GM13977 (cell line): ENCODE data around the gene GMDS.

Experiments
- DNase-seq: peaks from one replicate; pipeline ENCODE4 v3.0.0; 2012; ENCODE audit warnings: low spot score
- in situ Hi-C: fragments of 300-500 bp; cut with MboI; formaldehyde crosslinking; loops from one replicate; pipeline ENCODE4 v1.12.0; 2022; ENCODE audit warnings: low sequenced_read_pairs, low pct_unique_long_range_greater_than_20kb, mixed read lengths, inconsistent platforms; ENCODE audit not compliant: unreplicated experiment
- TF ChIP-seq, protein P1 (sequence below): IDR thresholded peaks from 2 replicates; pipeline ENCODE4 v1.5.1; 2012; ENCODE audit warnings: mild to moderate bottlenecking, control low read depth; ENCODE audit not compliant: insufficient read depth; ENCODE audit errors: extremely low read depth, missing control alignments

Gene GMDS

DNA sequence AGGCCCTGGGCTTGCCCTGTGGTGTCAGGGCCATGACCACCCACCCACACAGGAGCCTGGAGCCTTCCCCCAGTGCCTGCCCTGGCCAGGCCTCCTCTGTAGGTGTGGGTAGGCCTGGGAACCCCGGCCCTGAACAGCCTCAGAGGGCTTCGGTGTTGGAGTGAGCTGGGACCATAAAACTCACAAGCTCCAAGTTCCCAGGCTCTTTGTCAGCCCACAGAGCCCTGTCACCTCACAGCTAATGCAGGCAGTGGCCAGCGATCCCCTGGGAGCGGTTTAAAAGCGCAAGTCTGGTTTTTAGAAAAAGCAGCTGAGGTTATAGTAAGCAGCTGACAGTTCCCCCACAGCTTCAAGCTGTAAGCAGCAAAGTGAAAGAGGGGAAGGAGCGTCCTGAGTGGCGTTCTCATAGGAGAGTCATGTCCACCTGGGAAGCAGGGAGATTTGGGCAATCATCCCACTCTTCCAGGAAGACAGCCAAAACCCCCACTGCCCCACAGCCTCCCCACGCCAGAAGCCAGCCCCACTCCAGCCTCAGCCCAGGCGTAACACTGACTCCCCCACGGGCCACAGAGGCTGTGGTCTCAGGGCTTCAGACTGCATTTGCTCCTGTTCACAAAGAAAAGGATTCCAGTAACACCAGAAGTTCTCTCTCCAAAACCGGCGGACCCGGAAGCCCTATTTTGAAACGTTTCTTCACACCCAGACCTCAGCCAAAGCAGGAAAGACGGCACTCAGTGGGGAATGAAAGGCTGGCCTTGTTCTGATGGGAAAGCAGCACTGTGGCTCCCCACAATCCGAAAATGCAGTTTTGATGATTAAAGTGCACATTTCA, 670.0 kb downstream of the GMDS start:
- in situ Hi-C loops: loop anchor here (25.0 kb wide), 1 partner anchor 1062 kb away; no protein-coding TSS in a partner anchor
- no peak for DNase-seq
- TF ChIP-seq, protein P1, sequence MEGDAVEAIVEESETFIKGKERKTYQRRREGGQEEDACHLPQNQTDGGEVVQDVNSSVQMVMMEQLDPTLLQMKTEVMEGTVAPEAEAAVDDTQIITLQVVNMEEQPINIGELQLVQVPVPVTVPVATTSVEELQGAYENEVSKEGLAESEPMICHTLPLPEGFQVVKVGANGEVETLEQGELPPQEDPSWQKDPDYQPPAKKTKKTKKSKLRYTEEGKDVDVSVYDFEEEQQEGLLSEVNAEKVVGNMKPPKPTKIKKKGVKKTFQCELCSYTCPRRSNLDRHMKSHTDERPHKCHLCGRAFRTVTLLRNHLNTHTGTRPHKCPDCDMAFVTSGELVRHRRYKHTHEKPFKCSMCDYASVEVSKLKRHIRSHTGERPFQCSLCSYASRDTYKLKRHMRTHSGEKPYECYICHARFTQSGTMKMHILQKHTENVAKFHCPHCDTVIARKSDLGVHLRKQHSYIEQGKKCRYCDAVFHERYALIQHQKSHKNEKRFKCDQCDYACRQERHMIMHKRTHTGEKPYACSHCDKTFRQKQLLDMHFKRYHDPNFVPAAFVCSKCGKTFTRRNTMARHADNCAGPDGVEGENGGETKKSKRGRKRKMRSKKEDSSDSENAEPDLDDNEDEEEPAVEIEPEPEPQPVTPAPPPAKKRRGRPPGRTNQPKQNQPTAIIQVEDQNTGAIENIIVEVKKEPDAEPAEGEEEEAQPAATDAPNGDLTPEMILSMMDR: no peak

- TF ChIP-seq, protein P1: no peak
- in situ Hi-C loops: loop anchor here (25.0 kb wide), 1 partner anchor 1062 kb away; no protein-coding TSS in a partner anchor
- no peak for DNase-seq
These were observed 670.6 kb downstream of the GMDS start for GRCh38 chr6:1574890-1575209.

- no peak for DNase-seq
- in situ Hi-C loops: no loop called here
- TF ChIP-seq, protein P1: no peak
These were observed 671.2 kb downstream of the GMDS start for GRCh38 chr6:1574083-1574761.
